Measurements from ENCODE around the gene SGSM1.

- TF ChIP-seq CTCF (IDR thresholded peaks at IDR 0.05) (no peak), POLR2A (IDR thresholded peaks at IDR 0.05) (no peak), POLR2AphosphoS5 (IDR thresholded peaks at IDR 0.05) (no peak)
These were observed 156.1 kb downstream of the SGSM1 start for GRCh38 chr22:24962094-24962493.

Measured in breast epithelium (tissue), 3 donors.